ENCODE measurements around the gene PISD. TPM values are rescaled to one million over a fixed set of nuclear protein-coding genes. Genes with fewer than 3 reads are reported as not detected.

Gene PISD
- total and polyA plus RNA-seq, 9 of the 15 experiments (the other 6 are each of a cell fraction or from before 2014, with no cell fraction given), result 24.5 to 65.9 (median 36.6) TPM

DNA sequence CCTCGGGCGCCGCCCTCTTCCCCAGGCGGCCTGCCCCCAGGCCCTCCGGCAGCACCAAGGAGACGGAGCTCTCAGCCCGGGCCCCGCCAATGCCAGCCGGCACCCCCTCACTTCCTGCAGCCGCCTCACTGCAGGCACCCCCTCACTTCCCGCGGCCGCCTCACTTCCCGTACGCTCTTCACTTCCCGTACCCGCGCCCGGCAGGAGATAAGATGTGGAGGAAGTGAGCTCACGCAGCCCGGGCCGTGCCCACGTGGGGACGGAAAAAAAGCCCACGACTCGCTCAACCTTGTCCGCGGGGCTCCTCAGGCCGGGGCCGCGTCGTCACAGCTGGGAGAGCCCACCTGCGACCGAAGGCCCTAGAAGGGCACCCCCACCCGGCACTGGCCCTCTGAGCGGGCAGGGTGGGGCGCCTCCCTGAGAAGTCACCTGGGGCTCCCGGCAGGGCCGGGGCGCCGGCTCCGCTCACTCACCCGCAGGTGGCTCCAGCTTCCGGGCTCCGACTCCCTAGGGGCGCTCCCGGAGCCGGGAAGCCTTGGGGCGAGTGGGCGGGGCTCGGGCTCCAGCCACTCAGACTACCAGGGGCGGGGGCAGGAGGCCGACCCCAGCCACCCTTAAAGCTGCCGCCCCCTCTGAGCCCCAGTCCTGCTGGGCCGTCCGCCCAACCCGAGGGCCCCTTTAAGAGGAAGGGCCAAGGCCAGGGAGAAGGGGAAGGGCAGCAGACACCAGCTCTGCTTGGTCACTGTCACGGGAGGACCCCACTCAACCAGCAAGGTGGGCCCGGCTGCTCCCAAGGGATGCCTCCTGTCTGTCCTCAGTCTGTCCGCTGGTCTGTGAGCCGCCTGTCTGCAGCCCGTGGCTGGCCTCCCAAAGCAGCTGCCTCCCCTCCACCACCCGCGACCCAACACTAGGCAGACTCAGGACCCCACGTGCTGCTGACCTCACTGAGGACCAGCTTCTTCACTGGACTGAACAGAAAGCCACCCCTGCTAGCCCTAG is 31.4 kb downstream of the PISD start (continued):
- TF ChIP-seq, protein P1, sequence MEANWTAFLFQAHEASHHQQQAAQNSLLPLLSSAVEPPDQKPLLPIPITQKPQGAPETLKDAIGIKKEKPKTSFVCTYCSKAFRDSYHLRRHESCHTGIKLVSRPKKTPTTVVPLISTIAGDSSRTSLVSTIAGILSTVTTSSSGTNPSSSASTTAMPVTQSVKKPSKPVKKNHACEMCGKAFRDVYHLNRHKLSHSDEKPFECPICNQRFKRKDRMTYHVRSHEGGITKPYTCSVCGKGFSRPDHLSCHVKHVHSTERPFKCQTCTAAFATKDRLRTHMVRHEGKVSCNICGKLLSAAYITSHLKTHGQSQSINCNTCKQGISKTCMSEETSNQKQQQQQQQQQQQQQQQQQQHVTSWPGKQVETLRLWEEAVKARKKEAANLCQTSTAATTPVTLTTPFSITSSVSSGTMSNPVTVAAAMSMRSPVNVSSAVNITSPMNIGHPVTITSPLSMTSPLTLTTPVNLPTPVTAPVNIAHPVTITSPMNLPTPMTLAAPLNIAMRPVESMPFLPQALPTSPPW (CRISPR knock-in tag; IDR thresholded peaks at IDR 0.05), result peak; percentile 64
- TF ChIP-seq NCOA4 (IDR thresholded peaks at IDR 0.05; ENCODE audit: partially characterized antibody) (no peak), ZNF316 (IDR thresholded peaks at IDR 0.05) (no peak), TBP (optimal IDR thresholded peaks at IDR 0.05; ENCODE audit: low read depth, low read length) (peak; percentile 38), RAD51 (IDR thresholded peaks at IDR 0.05; ENCODE audit: borderline replicate concordance, low read depth) (peak; percentile 24; the same call in 1 of the 2 replicates), JUND (IDR thresholded peaks at IDR 0.05; ENCODE audit: borderline replicate concordance, low read depth, low read length) (peak; percentile 47; the same call in 1 of the 2 replicates), JUND (tag; IDR thresholded peaks at IDR 0.05; ENCODE audit: borderline replicate concordance, low read depth, low read length) (no peak; the same call in 2 of the 3 replicates), ZNF583 (CRISPR knock-in tag; IDR thresholded peaks at IDR 0.05) (no peak), ZNF274 (IDR thresholded peaks at IDR 0.05; ENCODE audit: borderline replicate concordance, low read depth, low read length) (no peak)
- TF ChIP-seq, protein P2, sequence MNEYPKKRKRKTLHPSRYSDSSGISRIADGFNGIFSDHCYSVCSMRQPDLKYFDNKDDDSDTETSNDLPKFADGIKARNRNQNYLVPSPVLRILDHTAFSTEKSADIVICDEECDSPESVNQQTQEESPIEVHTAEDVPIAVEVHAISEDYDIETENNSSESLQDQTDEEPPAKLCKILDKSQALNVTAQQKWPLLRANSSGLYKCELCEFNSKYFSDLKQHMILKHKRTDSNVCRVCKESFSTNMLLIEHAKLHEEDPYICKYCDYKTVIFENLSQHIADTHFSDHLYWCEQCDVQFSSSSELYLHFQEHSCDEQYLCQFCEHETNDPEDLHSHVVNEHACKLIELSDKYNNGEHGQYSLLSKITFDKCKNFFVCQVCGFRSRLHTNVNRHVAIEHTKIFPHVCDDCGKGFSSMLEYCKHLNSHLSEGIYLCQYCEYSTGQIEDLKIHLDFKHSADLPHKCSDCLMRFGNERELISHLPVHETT (CRISPR knock-in tag; conservative IDR thresholded peaks at IDR 0.05 in 1 of 2, IDR thresholded peaks at IDR 0.05 in 1 of 2), result peak in 1 of 2 experiments; percentile 37; a peak in 1 of 4 replicates
- TF ChIP-seq, protein P3, sequence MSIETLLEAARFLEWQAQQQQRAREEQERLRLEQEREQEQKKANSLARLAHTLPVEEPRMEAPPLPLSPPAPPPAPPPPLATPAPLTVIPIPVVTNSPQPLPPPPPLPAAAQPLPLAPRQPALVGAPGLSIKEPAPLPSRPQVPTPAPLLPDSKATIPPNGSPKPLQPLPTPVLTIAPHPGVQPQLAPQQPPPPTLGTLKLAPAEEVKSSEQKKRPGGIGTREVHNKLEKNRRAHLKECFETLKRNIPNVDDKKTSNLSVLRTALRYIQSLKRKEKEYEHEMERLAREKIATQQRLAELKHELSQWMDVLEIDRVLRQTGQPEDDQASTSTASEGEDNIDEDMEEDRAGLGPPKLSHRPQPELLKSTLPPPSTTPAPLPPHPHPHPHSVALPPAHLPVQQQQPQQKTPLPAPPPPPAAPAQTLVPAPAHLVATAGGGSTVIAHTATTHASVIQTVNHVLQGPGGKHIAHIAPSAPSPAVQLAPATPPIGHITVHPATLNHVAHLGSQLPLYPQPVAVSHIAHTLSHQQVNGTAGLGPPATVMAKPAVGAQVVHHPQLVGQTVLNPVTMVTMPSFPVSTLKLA (conservative IDR thresholded peaks at IDR 0.05), result peak; percentile 93 to 96
- TF ChIP-seq, protein P4, sequence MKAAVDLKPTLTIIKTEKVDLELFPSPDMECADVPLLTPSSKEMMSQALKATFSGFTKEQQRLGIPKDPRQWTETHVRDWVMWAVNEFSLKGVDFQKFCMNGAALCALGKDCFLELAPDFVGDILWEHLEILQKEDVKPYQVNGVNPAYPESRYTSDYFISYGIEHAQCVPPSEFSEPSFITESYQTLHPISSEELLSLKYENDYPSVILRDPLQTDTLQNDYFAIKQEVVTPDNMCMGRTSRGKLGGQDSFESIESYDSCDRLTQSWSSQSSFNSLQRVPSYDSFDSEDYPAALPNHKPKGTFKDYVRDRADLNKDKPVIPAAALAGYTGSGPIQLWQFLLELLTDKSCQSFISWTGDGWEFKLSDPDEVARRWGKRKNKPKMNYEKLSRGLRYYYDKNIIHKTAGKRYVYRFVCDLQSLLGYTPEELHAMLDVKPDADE (conservative IDR thresholded peaks at IDR 0.05; ENCODE audit: control insufficient read depth, low read depth, low read length), result 0 out of 2 replicates have a peak, but pooled peaks have one; percentile 15
